H1 (cell line): ENCODE results near the gene LRP5. TPM values are rescaled to one million over a fixed set of nuclear protein-coding genes. Genes with fewer than 3 reads are reported as not detected.
A peak's percentile ranks its signal among the peaks of the same experiment; 100 is the strongest.

ENCODE experiments used
- CTCF ChIA-PET: fragments of 300-600 bp; sonication (Branson Sonifier 250); formaldehyde crosslinking; loops from one replicate; lab custom pipeline; 2021; ENCODE audit not compliant: partially characterized antibody; lab: Charles Lee
- POLR2A ChIA-PET: fragments of 300-600 bp; sonication (Branson Sonifier 250); formaldehyde crosslinking; loops from one replicate; lab custom pipeline; 2021; ENCODE audit warnings: inconsistent platforms; ENCODE audit not compliant: partially characterized antibody; lab: Charles Lee
- DNase-seq, 2 experiments: peaks; one replicate each; pipeline versions ENCODE4 v3.0.0 to v3.0.0-alpha.2; 2010 to 2022; ENCODE audit warnings: low spot score in 2 of 2, low read depth in 1 of 2, mixed read lengths in 1 of 2
- FAIRE-seq: peaks from 2 replicates; lab custom pipeline; 2011; peaks lifted over from hg19 to GRCh38; lab: Jason Lieb, UNC
- H2AFZ ChIP-seq: 2 replicates; pipeline ENCODE4 v1.8.1; 2012; ENCODE audit warnings: low read length, inconsistent platforms
- H2AK5ac ChIP-seq: 2 replicates; pipeline ENCODE4 v1.6.1; 2013; ENCODE audit warnings: low read depth, low read length
- H2BK120ac ChIP-seq: replicated peaks from 2 replicates; pipeline ENCODE3; 2013; ENCODE audit warnings: low read depth, low read length, inconsistent platforms
- H2BK12ac ChIP-seq: 2 replicates; pipeline ENCODE4 v1.6.1; 2013; ENCODE audit warnings: low read depth, low read length
- H2BK15ac ChIP-seq: 2 replicates; pipeline ENCODE4 v1.6.1; 2013; ENCODE audit warnings: low read length
- H2BK20ac ChIP-seq: 2 replicates; pipeline ENCODE4 v1.6.1; 2013; ENCODE audit warnings: low read length
- H2BK5ac ChIP-seq: 2 replicates; pipeline ENCODE4 v1.6.1; 2013; ENCODE audit warnings: low read depth, low read length
- H3K14ac ChIP-seq: 2 replicates; pipeline ENCODE4 v1.6.1; 2013; ENCODE audit warnings: inconsistent platforms; ENCODE audit not compliant: insufficient read length
- H3K18ac ChIP-seq: 2 replicates; pipeline ENCODE4 v1.6.1; 2013; ENCODE audit warnings: low read length; ENCODE audit errors: extremely low read depth
- H3K23ac ChIP-seq: 2 replicates; pipeline ENCODE4 v1.6.1; 2013; ENCODE audit warnings: inconsistent platforms; ENCODE audit not compliant: insufficient read length
- H3K23me2 ChIP-seq: 2 replicates; pipeline ENCODE4 v1.6.1; 2013; ENCODE audit warnings: low read depth, low read length
- H3K27ac ChIP-seq: 2 replicates; pipeline ENCODE4 v1.6.1; 2011; ENCODE audit warnings: low read depth, low read length, inconsistent platforms
- H3K27me3 ChIP-seq, 4 experiments: replicated peaks in 1 of 4; 1 replicate in 1 of 4; 2 replicates in 3 of 4; pipeline versions ENCODE4 v1.6.1 to v1.8.1; 2011 to 2013; ENCODE audit warnings: low read length in 3 of 4, mild to moderate bottlenecking in 3 of 4, inconsistent platforms in 2 of 4, mixed read lengths in 2 of 4, moderate library complexity in 1 of 4; ENCODE audit not compliant: control insufficient read depth in 3 of 4, insufficient read depth in 3 of 4; ENCODE audit errors: extremely low read depth in 1 of 4
- H3K36me3 ChIP-seq, 4 experiments: 2 replicates each; pipeline versions ENCODE4 v1.6.1 to v1.8.1; 2011 to 2013; ENCODE audit warnings: mild to moderate bottlenecking in 4 of 4, low read length in 3 of 4, moderate library complexity in 2 of 4, control low read depth in 1 of 4, inconsistent platforms in 1 of 4; ENCODE audit not compliant: insufficient read depth in 4 of 4, control insufficient read depth in 2 of 4
- H3K4ac ChIP-seq: replicated peaks from 2 replicates; pipeline ENCODE3; 2013; ENCODE audit warnings: low read length, low read depth, mixed read lengths, inconsistent platforms; ENCODE audit not compliant: insufficient read length
- H3K4me1 ChIP-seq, 4 experiments: replicated peaks in 1 of 4; 1 replicate in 1 of 4; 2 replicates in 3 of 4; pipeline versions ENCODE4 v1.6.1 to v1.8.1; 2011 to 2013; ENCODE audit warnings: low read length in 3 of 4, inconsistent platforms in 2 of 4, mixed read lengths in 1 of 4; ENCODE audit not compliant: insufficient read depth in 4 of 4, control insufficient read depth in 3 of 4
- H3K4me2 ChIP-seq, 2 experiments: 2 replicates each; pipeline versions ENCODE4 v1.6.1 to v1.8.1; 2011 to 2013; ENCODE audit warnings: low read depth in 2 of 2, low read length in 2 of 2, control low read depth in 1 of 2, inconsistent platforms in 1 of 2, mild to moderate bottlenecking in 1 of 2; ENCODE audit not compliant: insufficient read depth in 1 of 2
- H3K4me3 ChIP-seq, 4 experiments: fragments of 200-600, 300-600 bp in 1 of 4; sonication (generic), shearing (Covaris generic), sonication (Bioruptor Twin) in 1 of 4; 2 replicates each; pipeline versions ENCODE4 v1.5.1 to v1.8.1; 2011 to 2016; ENCODE audit warnings: low read length in 4 of 4, low read depth in 3 of 4, control low read depth in 2 of 4, inconsistent platforms in 2 of 4, mild to moderate bottlenecking in 2 of 4, mixed read lengths in 1 of 4, moderate library complexity in 1 of 4; ENCODE audit not compliant: insufficient read depth in 2 of 4; ENCODE audit errors: extremely low read depth in 1 of 4
- H3K56ac ChIP-seq: replicated peaks from 2 replicates; pipeline ENCODE3; 2013; ENCODE audit warnings: low read depth, mild to moderate bottlenecking, mixed read lengths, low read length, inconsistent platforms; ENCODE audit not compliant: insufficient read length
- H3K79me1 ChIP-seq: 2 replicates; pipeline ENCODE4 v1.6.1; 2013; ENCODE audit warnings: low read depth, low read length, control low read depth
- H3K79me2 ChIP-seq, 2 experiments: 2 replicates each; pipeline versions ENCODE4 v1.6.1 to v1.8.1; 2012 to 2013; ENCODE audit warnings: low read length in 2 of 2, mild to moderate bottlenecking in 2 of 2, inconsistent platforms in 1 of 2; ENCODE audit not compliant: insufficient read depth in 2 of 2, control insufficient read depth in 1 of 2
- H3K9ac ChIP-seq, 4 experiments: replicated peaks in 1 of 4; 1 replicate in 1 of 4; 2 replicates in 3 of 4; pipeline versions ENCODE4 v1.6.1 to v1.8.1; 2011 to 2013; ENCODE audit warnings: low read depth in 3 of 4, low read length in 3 of 4, control low read depth in 2 of 4, mild to moderate bottlenecking in 2 of 4, moderate library complexity in 2 of 4, inconsistent platforms in 1 of 4; ENCODE audit errors: extremely low read depth in 1 of 4
- H3K9me3 ChIP-seq, 2 experiments: 2 replicates each; pipeline versions ENCODE4 v1.6.1 to v1.8.1; 2012 to 2013; ENCODE audit warnings: mild to moderate bottlenecking in 2 of 2, moderate library complexity in 2 of 2, control low read depth in 1 of 2, inconsistent platforms in 1 of 2, low read depth in 1 of 2, low read length in 1 of 2, mixed read lengths in 1 of 2; ENCODE audit not compliant: insufficient read depth in 2 of 2
- H4K20me1 ChIP-seq, 2 experiments: replicated peaks in 1 of 2; 2 replicates each; pipeline versions ENCODE3 to v1.8.1; 2011 to 2013; ENCODE audit warnings: inconsistent platforms in 2 of 2, low read length in 2 of 2, mild to moderate bottlenecking in 1 of 2; ENCODE audit not compliant: insufficient read depth in 2 of 2, control insufficient read depth in 1 of 2
- H4K5ac ChIP-seq: 2 replicates; pipeline ENCODE4 v1.6.1; 2013; ENCODE audit warnings: low read length, low read depth, mixed read lengths, inconsistent platforms; ENCODE audit not compliant: insufficient read length
- H4K8ac ChIP-seq: 2 replicates; pipeline ENCODE4 v1.8.0; 2013; ENCODE audit warnings: mild to moderate bottlenecking, moderate library complexity, low read length, inconsistent platforms; ENCODE audit not compliant: insufficient read depth; ENCODE audit errors: extremely low read depth
- H4K91ac ChIP-seq: replicated peaks from 2 replicates; pipeline ENCODE3; 2013; ENCODE audit warnings: low read length, mixed read lengths, inconsistent platforms; ENCODE audit not compliant: insufficient read length
- ATF2 ChIP-seq: IDR thresholded peaks from 2 replicates; pipeline ENCODE4 v1.6.1; 2012; ENCODE audit warnings: low read length, inconsistent platforms
- BACH1 ChIP-seq: IDR thresholded peaks from 2 replicates; pipeline ENCODE4 v1.6.1; 2012; ENCODE audit warnings: low read length, improper control_type of control experiment
- HDAC2 ChIP-seq, 2 experiments: fragments of 300-600 bp in 1 of 2; sonication (generic) in 1 of 2; IDR thresholded peaks; 2 replicates each; pipeline ENCODE4 v1.6.1; 2011 to 2012; ENCODE audit warnings: low read depth in 2 of 2, low read length in 2 of 2, mild to moderate bottlenecking in 2 of 2, moderate library complexity in 2 of 2, borderline replicate concordance in 1 of 2, inconsistent platforms in 1 of 2
- PHF8 ChIP-seq: fragments of 200-600 bp; sonication (generic); conservative IDR thresholded peaks from 2 replicates; pipeline ENCODE4 v1.7.1; 2012; ENCODE audit warnings: low read depth, mild to moderate bottlenecking, inconsistent platforms, low read length, moderate library complexity
- RAD21 ChIP-seq, 2 experiments: IDR thresholded peaks in 1 of 2; conservative IDR thresholded peaks in 1 of 2; 2 replicates each; pipeline ENCODE4 v1.6.1; 2011; ENCODE audit warnings: low read depth in 2 of 2, low read length in 2 of 2, improper control_type of control experiment in 1 of 2, inconsistent platforms in 1 of 2, mild to moderate bottlenecking in 1 of 2, moderate library complexity in 1 of 2
- RBBP5 ChIP-seq: IDR thresholded peaks from 2 replicates; pipeline ENCODE4 v1.7.1; 2012; ENCODE audit warnings: low read depth, mild to moderate bottlenecking, inconsistent platforms, low read length, moderate library complexity, borderline replicate concordance
- RFX5 ChIP-seq: IDR thresholded peaks from 2 replicates; pipeline ENCODE4 v1.6.1; 2011; ENCODE audit warnings: low read depth, low read length, improper control_type of control experiment, borderline replicate concordance
- SIN3A ChIP-seq, 2 experiments: IDR thresholded peaks in 1 of 2; conservative IDR thresholded peaks in 1 of 2; 2 replicates each; pipeline ENCODE4 v1.6.1; 2011 to 2012; ENCODE audit warnings: low read length in 2 of 2, improper control_type of control experiment in 1 of 2, low read depth in 1 of 2, mild to moderate bottlenecking in 1 of 2
- SP2 ChIP-seq: IDR thresholded peaks from 2 replicates; pipeline ENCODE4 v1.6.1; 2012; ENCODE audit warnings: mild to moderate bottlenecking, low read length, inconsistent platforms
- SP4 ChIP-seq: IDR thresholded peaks from 2 replicates; pipeline ENCODE4 v1.6.1; 2012; ENCODE audit warnings: low read length, inconsistent platforms
- SUZ12 ChIP-seq: fragments of 200-600 bp; sonication (generic); IDR thresholded peaks from 2 replicates; pipeline ENCODE4 v1.6.1; 2012; ENCODE audit warnings: mild to moderate bottlenecking, inconsistent platforms, low read length, moderate library complexity, mixed read lengths
- WGBS, 2 experiments: shearing (Covaris generic) in 1 of 2; methylation state at CpG; one replicate each; pipeline versions ENCODE4 v1.1.6 to v1.1.7; 2013 to 2015; ENCODE audit warnings: low lambda C conversion rate in 2 of 2, mixed read lengths in 2 of 2, inconsistent platforms in 1 of 2, low coverage in 1 of 2, missing lambda C conversion rate in 1 of 2; ENCODE audit not compliant: insufficient replicate concordance in 2 of 2, insufficient coverage in 1 of 2, insufficient read length in 1 of 2; ENCODE audit errors: extremely low coverage in 1 of 2, missing lambda C conversion rate in 1 of 2; 5-methylcytosine and 5-hydroxymethylcytosine counted together
- polyA plus RNA-seq, 7 experiments: library from polyadenylated mRNA; depleted of rRNA in 3 of 7; stranded (reverse) in 5 of 7; unstranded in 2 of 7; fragments of >200 nt in 5 of 7; fragments of 200-250 nt in 2 of 7; gene quantifications; 1 replicate in 5 of 7; 2 replicates in 1 of 7; 4 replicates in 1 of 7; pipeline versions ENCODE4 v1.2.1 to v1.2.3, GENCODE V29; 2011 to 2013; ENCODE audit warnings: missing spikeins in 2 of 7, mixed read lengths in 2 of 7
- total RNA-seq: library from RNA; stranded (reverse); fragmentation: NEBNext Ultra II Directional; extraction: Animal tissue kit (Norgen Biotek cat#: 25700); gene quantifications from 2 replicates; pipeline ENCODE4 v1.2.1, GENCODE V29; 2021

Gene LRP5
- total and polyA plus RNA-seq, 2 of the 8 experiments (the other 6 are each of a cell fraction or from before 2014, with no cell fraction given): 19.0 to 38.9 TPM

DNA sequence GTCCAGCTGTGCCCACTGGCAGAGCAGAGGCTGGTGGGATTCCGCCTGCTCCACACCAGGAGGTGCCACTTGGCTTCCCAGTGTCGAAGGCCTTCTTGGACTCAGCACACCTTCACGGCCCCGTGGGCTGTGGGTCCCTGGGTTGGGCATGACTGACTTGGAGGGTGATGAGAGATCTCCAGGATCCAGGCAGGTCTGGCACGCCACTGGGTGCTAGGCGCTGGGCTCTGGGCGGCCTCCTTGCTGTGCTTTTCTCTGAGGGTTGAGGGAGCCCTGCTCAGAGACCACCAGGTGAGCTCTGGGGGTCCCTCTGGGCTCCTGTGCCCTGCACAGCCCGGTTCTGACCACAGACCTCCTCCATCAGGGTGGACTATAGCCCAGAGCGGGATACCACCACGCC, 12.3 kb downstream of the LRP5 start:
- no peak overlapping the region for H3K27ac ChIP-seq
- peaks cover 0 to 87% of the 10 kb centered on the region in 2 experiments; a peak in 3 of 4 replicates for H3K79me2 ChIP-seq
- H2BK120ac ChIP-seq: no peak overlapping the region
- H3K14ac ChIP-seq: no peak overlapping the region
- no peak overlapping the region for H2AK5ac ChIP-seq
- H3K4me2 ChIP-seq: no peak overlapping the region
- no peak overlapping the region for H3K4me3 ChIP-seq
- no peak overlapping the region for H4K91ac ChIP-seq
- peaks cover 0 to 4% of the 10 kb centered on the region in 2 experiments for H4K20me1 ChIP-seq
- H2BK12ac ChIP-seq: no peak overlapping the region
- peaks cover 35% of the 10 kb centered on the region for H3K79me1 ChIP-seq
- FAIRE-seq (no peak), DNase-seq (no peak)
- no peaks in the 10 kb centered on the region for H3K23me2 ChIP-seq
- H3K4me1 ChIP-seq: peaks cover 16 to 37% (median 27%) of the 10 kb centered on the region in 4 experiments
- no peaks in the 10 kb centered on the region for H3K36me3 ChIP-seq
- CTCF ChIA-PET: interaction anchor here (0.6 to 3.9 kb wide), 24 partner anchors 11 to 126 kb away, joined by 3 to 32 read pairs (median 7); no protein-coding TSS in a partner anchor
- H2BK15ac ChIP-seq: peak overlapping the region; percentile 88; the same call in 1 of the 2 replicates
- H2BK20ac ChIP-seq: no peak overlapping the region
- 94% methylated on average over 10 of the region's 10 CpGs; no CpG with 5 or more reads in 1 of the 2 experiments for WGBS, 2 experiments
- H3K23ac ChIP-seq: no peak overlapping the region
- H4K8ac ChIP-seq: 0 out of 2 replicates have a peak overlapping the region, but pooled peaks have one; percentile 51
- H3K4ac ChIP-seq: no peak overlapping the region
- no peak overlapping the region for H3K18ac ChIP-seq
- H2AFZ ChIP-seq: no peak overlapping the region
- no peaks in the 10 kb centered on the region for H3K9me3 ChIP-seq
- H2BK5ac ChIP-seq: peak overlapping the region; percentile 18; the same call in 1 of the 2 replicates
- no peaks in the 10 kb centered on the region for H3K27me3 ChIP-seq
- POLR2A ChIA-PET: interaction anchor here (1.0 to 2.3 kb wide), 3 partner anchors 10 to 23 kb away, joined by 3 to 19 read pairs (median 4); no protein-coding TSS in a partner anchor
- no peak overlapping the region for H3K56ac ChIP-seq
- no peak overlapping the region for H3K9ac ChIP-seq
- no peak overlapping the region for H4K5ac ChIP-seq
- TF ChIP-seq RAD21 (IDR thresholded peaks at IDR 0.05 in 1 of 2, conservative IDR thresholded peaks at IDR 0.05 in 1 of 2; ENCODE audit: low read depth in 2 of 2, low read length in 2 of 2) (no peak), HDAC2 (IDR thresholded peaks at IDR 0.05; ENCODE audit: borderline replicate concordance in 1 of 2, low read depth in 2 of 2, low read length in 2 of 2) (no peak), RBBP5 (no peak), ATF2 (no peak), SP2 (no peak), SUZ12 (no peak), PHF8 (no peak), SIN3A (conservative IDR thresholded peaks at IDR 0.05 in 1 of 2, IDR thresholded peaks at IDR 0.05 in 1 of 2; ENCODE audit: low read depth in 1 of 2, low read length in 2 of 2) (no peak), BACH1 (no peak), SP4 (no peak), RFX5 (no peak)
